Keratinocyte (primary cell): ENCODE results near the gene LAMA4. TPM values are rescaled to one million over a fixed set of nuclear protein-coding genes. Genes with fewer than 3 reads are reported as not detected.

ENCODE experiments used
- DNase-seq: peaks from one replicate; pipeline ENCODE4 v3.0.0-alpha.2; 2011; ENCODE audit warnings: low read depth, missing footprints, low spot score
- FAIRE-seq: peaks from 2 replicates; lab custom pipeline; 2011; peaks lifted over from hg19 to GRCh38; lab: Jason Lieb, UNC
- H2AFZ ChIP-seq: 2 replicates; pipeline ENCODE4 v1.6.0; 2012; ENCODE audit warnings: low read length, control low read depth, inconsistent platforms; ENCODE audit not compliant: control insufficient read depth
- H3K27ac ChIP-seq: 2 replicates; pipeline ENCODE4 v1.5.1; 2011; ENCODE audit warnings: low read length; ENCODE audit not compliant: control insufficient read depth, insufficient read depth
- H3K27me3 ChIP-seq: 3 replicates; pipeline ENCODE4 v1.6.0; 2011; ENCODE audit warnings: low read length; ENCODE audit not compliant: control insufficient read depth, insufficient read depth; ENCODE audit errors: extremely low read depth
- H3K36me3 ChIP-seq, 2 experiments: 2 replicates in 1 of 2; 3 replicates in 1 of 2; pipeline ENCODE4 v1.5.1; 2011; ENCODE audit warnings: low read length in 2 of 2, mild to moderate bottlenecking in 1 of 2; ENCODE audit not compliant: control insufficient read depth in 2 of 2, insufficient read depth in 2 of 2; ENCODE audit errors: extremely low read depth in 1 of 2
- H3K4me1 ChIP-seq: 3 replicates; pipeline ENCODE4 v1.5.1; 2011; ENCODE audit warnings: low read length; ENCODE audit not compliant: control insufficient read depth, insufficient read depth; ENCODE audit errors: extremely low read depth
- H3K4me2 ChIP-seq: 3 replicates; pipeline ENCODE4 v1.6.0; 2011; ENCODE audit warnings: low read depth, low read length; ENCODE audit not compliant: control insufficient read depth, insufficient read depth; ENCODE audit errors: extremely low read depth
- H3K4me3 ChIP-seq, 3 experiments: fragments of 200-600 bp in 1 of 3; sonication (generic) in 1 of 3; 2 replicates in 2 of 3; 3 replicates in 1 of 3; pipeline ENCODE4 v1.5.1; 2011 to 2016; ENCODE audit warnings: low read length in 3 of 3, mild to moderate bottlenecking in 3 of 3, control low read depth in 2 of 3, inconsistent platforms in 1 of 3, low read depth in 1 of 3, mixed read lengths in 1 of 3, mixed run types in 1 of 3, moderate library complexity in 1 of 3; ENCODE audit not compliant: control insufficient read depth in 2 of 3, insufficient read depth in 2 of 3; ENCODE audit errors: extremely low read depth in 1 of 3
- H3K79me2 ChIP-seq: 2 replicates; pipeline ENCODE4 v1.6.0; 2012; ENCODE audit warnings: low read length; ENCODE audit not compliant: control insufficient read depth, insufficient read depth
- H3K9ac ChIP-seq: 3 replicates; pipeline ENCODE4 v1.6.0; 2011; ENCODE audit warnings: low read length; ENCODE audit not compliant: control insufficient read depth, insufficient read depth; ENCODE audit errors: extremely low read depth
- H3K9me1 ChIP-seq: 3 replicates; pipeline ENCODE4 v1.6.0; 2011; ENCODE audit warnings: low read length; ENCODE audit not compliant: control insufficient read depth, insufficient read depth; ENCODE audit errors: extremely low read depth
- H3K9me3 ChIP-seq: 2 replicates; pipeline ENCODE4 v1.5.1; 2012; ENCODE audit warnings: low read depth, low read length; ENCODE audit not compliant: control insufficient read depth
- H4K20me1 ChIP-seq: 3 replicates; pipeline ENCODE4 v1.6.0; 2011; ENCODE audit warnings: low read length; ENCODE audit not compliant: control insufficient read depth, insufficient read depth; ENCODE audit errors: extremely low read depth
- CTCF ChIP-seq, 3 experiments: IDR thresholded peaks in 1 of 3; conservative IDR thresholded peaks in 1 of 3; optimal IDR thresholded peaks in 1 of 3; 2 replicates in 2 of 3; 3 replicates in 1 of 3; pipeline versions ENCODE3 to v1.5.1; 2011; ENCODE audit warnings: low read length in 3 of 3, mild to moderate bottlenecking in 3 of 3, moderate library complexity in 2 of 3, control low read depth in 1 of 3, inconsistent platforms in 1 of 3; ENCODE audit not compliant: insufficient read depth in 2 of 3; ENCODE audit errors: extremely low read depth in 1 of 3
- EZH2 ChIP-seq: IDR thresholded peaks from one replicate; pipeline ENCODE4 v1.6.1; 2012; ENCODE audit warnings: inconsistent platforms, mild to moderate bottlenecking, low read length, moderate library complexity
- dilution Hi-C: fragments of 300-500 bp; cut with MboI; formaldehyde crosslinking; loops from one replicate; pipeline ENCODE4 v1.7.0; 2020; ENCODE audit warnings: low sequenced_read_pairs; ENCODE audit not compliant: extremely low pct_ligation_motif_present
- polyA plus RNA-seq, 5 experiments: library from polyadenylated mRNA; depleted of rRNA in 3 of 5; stranded (reverse) in 3 of 5; stranded (forward) in 1 of 5; unstranded in 1 of 5; fragments of >200 nt; gene quantifications; 1 replicate in 1 of 5; 2 replicates in 3 of 5; 3 replicates in 1 of 5; pipeline versions ENCODE4 v1.2.1 to v1.2.3, GENCODE V29; 2011 to 2012; ENCODE audit warnings: missing spikeins in 2 of 5, low read depth in 1 of 5, low replicate concordance in 1 of 5

The LAMA4 gene
- polyA plus RNA-seq, 1 donor (not counting 4 experiments of a cell fraction or from before 2014, with no cell fraction given): 0.12 TPM

GRCh38 chr6:112216662-112217551, 37.5 kb downstream of the LAMA4 start:
- Histone ChIP-seq H3K9ac (no peak overlapping the region), H3K9me1 (no peaks in the 10 kb centered on the region), H3K4me2 (peak overlapping the region; percentile 39), H2AFZ (no peak overlapping the region), H3K9me3 (no peaks in the 10 kb centered on the region), H3K79me2 (no peaks in the 10 kb centered on the region), H3K4me3 (no peak overlapping the region), H3K27me3 (no peaks in the 10 kb centered on the region), H4K20me1 (no peaks in the 10 kb centered on the region), H3K27ac (no peak overlapping the region), H3K36me3 (no peaks in the 10 kb centered on the region), H3K4me1 (peaks cover 11% of the 10 kb centered on the region)
- no peak for TF ChIP-seq CTCF (optimal IDR thresholded peaks at IDR 0.05 in 1 of 3, IDR thresholded peaks at IDR 0.05 in 1 of 3, conservative IDR thresholded peaks at IDR 0.05 in 1 of 3; ENCODE audit: extremely low read depth in 1 of 3, insufficient read depth in 2 of 3, low read length in 3 of 3)
- TF ChIP-seq EZH2: no peak
- DNase-seq (peak; percentile 49), FAIRE-seq (peak; percentile 76)
- dilution Hi-C loops: no loop called here

- no peak for DNase-seq
Measured at GRCh38 chr6:112215488-112216284, 38.7 kb downstream of the LAMA4 start.

More at GRCh38 chr6:112215488-112216284, 38.7 kb downstream of the LAMA4 start:
- dilution Hi-C loops: no loop called here
- H3K4me3 ChIP-seq: no peak overlapping the region
- no peaks in the 10 kb centered on the region for H3K9me3 ChIP-seq
- FAIRE-seq: no peak
- H4K20me1 ChIP-seq: no peaks in the 10 kb centered on the region
- H3K4me2 ChIP-seq: no peak overlapping the region
- H3K9me1 ChIP-seq: no peaks in the 10 kb centered on the region
- H3K4me1 ChIP-seq: peaks cover 11% of the 10 kb centered on the region
- H3K27ac ChIP-seq: no peak overlapping the region
- no peak for TF ChIP-seq EZH2
- no peak for TF ChIP-seq CTCF (optimal IDR thresholded peaks at IDR 0.05 in 1 of 3, IDR thresholded peaks at IDR 0.05 in 1 of 3, conservative IDR thresholded peaks at IDR 0.05 in 1 of 3; ENCODE audit: extremely low read depth in 1 of 3, insufficient read depth in 2 of 3, low read length in 3 of 3)
- no peaks in the 10 kb centered on the region for H3K36me3 ChIP-seq
- no peaks in the 10 kb centered on the region for H3K27me3 ChIP-seq
- no peaks in the 10 kb centered on the region for H3K79me2 ChIP-seq
- H3K9ac ChIP-seq: no peak overlapping the region
- no peak overlapping the region for H2AFZ ChIP-seq
